ENCODE results near the gene GABRA5.
"Not testable (repeated sequence)": the region's sequence is repeated elsewhere in the genome, so short reads cannot be mapped to it uniquely, and the experiment has no call there.

Gene GABRA5

DNA sequence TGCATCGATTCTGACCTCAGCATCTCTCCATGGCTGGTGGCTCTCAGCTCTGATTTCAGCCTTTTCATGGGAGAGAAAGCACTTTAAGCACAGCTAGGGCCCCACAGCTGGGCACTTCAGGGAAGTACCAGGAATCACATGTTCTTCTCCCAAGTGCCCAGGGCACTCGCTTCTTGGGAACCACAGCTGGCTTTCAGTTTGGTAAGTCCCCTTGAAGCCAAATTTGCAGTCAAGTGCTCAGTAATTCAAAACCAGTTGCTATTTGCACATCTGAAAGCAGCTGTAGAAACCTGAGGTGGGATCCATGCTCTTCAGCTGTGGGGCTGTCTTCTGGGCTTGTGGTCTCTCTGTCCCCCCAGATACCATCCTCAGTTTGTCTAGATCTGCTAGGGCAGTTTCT is 12.8 kb downstream of the GABRA5 start:
- DNase-seq, result no peak

DNA sequence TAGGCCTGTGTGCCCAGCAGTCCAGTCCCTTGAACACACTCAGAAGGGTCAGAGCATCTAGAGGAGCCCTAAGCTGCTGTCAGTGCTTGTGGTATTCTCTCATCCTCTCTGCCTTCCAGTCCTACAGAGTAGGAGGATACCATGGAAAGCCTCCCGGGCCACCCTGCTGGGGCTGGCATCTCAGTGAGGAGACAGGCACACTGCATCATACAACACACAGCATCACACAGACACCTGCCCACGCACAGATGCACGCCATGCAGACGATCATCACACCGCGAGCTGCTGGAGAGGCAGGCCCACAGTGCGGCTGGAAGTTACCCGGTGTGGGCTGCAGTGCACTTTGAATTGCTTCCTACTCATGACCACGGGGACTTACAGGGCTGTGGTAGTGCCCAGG is 15.2 kb downstream of the GABRA5 start:
- DNase-seq, result no peak

DNA sequence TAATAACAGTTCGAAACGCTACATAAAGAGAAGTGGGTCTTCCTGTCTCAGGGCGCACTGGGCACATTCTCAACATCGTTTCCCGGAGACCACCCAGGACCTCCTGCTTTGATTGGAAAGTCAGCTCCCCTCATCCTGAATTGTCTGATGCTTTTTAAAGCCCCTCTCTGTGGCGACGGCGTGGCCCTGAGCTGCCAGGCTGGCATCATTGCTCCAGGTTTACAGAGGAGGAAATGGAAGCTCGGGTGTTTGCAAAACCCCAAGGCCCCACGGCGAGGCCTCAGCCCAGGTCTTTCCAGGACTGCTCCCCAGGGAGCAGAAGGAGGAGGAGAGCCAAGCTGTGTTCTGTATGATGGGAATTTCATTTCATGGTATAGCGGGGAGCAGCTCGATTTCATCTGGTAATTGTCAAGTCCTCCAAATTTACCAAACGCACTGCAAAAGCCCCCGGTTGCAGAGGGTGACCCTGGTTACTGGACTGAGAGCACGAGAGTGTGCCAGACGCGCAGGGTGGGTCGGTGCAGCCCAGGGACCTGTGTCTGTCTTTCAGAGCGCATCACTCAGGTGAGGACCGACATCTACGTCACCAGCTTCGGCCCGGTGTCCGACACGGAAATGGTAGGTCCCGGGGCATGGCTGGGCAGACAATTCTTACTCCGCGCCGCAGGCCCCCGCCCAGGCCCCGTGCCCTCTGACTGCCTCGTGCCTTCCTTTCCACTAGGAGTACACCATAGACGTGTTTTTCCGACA is 15.9 kb downstream of the GABRA5 start:
- no peak for DNase-seq

GRCh38 chr15:26883466-26883865 is 16.6 kb downstream of the GABRA5 start:
- no peak for DNase-seq

- no peak for DNase-seq
Observed at GRCh38 chr15:26886566-26886965, 19.7 kb downstream of the GABRA5 start.

- peak; percentile 62 for DNase-seq
Observed at GRCh38 chr15:26887926-26888666, 21.2 kb downstream of the GABRA5 start.

- DNase-seq, result no peak
Observed at GRCh38 chr15:26888761-26889160, 21.9 kb downstream of the GABRA5 start.

- DNase-seq, result peak; percentile 71
Observed at GRCh38 chr15:26889298-26889898, 22.5 kb downstream of the GABRA5 start.

DNA sequence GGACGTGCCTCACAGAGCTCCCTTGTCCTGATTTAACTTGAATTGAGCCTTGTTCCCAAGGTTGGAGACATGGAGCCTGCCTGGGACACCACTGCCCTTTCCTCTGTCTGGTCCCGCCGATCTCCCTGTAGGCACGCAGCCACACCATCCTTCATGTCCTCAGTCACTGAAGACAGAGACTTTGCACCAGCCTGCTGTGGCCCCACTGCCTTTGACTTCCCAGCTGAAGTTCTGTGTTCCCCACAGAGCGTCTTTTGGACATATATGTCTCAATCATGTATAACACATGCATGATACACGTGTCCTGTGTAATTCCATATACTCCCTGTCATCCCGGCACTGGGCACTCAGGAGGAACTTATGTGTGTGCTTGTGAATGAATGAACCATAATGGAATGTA is 23.6 kb downstream of the GABRA5 start:
- no peak for DNase-seq

- no peak for DNase-seq
Observed at GRCh38 chr15:26890988-26891387, 24.1 kb downstream of the GABRA5 start.

DNA sequence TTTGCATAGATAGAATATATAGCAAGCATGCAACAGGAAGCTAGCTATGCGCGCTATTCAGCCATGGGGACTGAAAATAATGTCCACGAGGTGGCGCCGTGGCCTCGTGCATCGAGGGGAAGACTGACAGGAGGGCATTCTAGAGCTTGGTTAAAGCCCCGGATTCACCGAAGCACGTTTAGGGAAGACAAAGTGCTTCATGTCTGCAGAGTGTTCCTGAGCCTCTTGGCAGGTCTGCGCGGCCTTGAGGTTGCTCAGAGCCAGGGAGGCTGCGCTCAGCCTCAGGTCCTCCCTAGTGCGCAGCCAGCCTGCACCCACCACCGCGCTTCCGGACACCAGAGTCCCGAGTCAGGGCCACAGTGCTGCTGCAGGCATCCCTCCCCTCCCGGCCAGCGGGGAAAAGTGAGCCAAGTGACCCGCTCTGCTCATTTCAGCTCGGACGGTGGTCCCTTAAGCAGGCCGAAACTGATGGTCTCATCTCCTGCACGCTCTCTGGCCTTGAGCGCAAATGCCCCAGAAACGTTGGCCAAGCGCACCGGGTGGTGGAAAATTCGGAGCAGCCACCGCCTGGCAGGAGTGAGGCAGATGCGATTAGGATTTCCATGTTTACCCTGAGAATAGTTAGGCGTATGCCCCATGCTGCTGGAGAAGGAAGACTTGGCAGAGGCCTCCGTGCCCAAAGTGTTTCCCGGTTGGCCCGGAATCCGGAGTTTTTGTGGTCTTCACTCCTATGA is 24.8 kb downstream of the GABRA5 start:
- DNase-seq, result peak; percentile 80

- no peak for DNase-seq
Observed at GRCh38 chr15:26892182-26892518, 25.3 kb downstream of the GABRA5 start.

GRCh38 chr15:26892678-26893077 is 25.8 kb downstream of the GABRA5 start:
- DNase-seq, result no peak

- DNase-seq, result no peak
Observed at GRCh38 chr15:26893351-26894065, 26.6 kb downstream of the GABRA5 start.

DNA sequence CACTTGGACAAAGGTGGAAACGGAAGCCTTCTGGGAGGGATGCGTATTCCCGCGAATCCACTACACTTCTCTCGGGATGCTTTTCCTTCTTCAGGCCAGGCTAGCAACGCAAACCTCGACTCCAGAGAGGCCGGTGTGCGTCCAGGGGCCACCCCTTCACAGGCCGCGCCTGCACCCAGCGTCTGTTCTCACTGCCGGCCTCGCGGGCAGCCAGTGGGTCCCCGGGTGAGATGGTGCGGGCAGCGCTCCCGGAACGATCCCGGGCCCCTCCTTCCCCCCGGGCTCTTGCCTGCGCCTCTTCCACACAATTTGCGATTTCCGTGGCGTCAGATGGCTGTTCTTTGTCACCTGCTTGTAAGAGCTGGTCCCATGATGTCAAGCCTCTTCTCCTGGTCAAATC is 27.3 kb downstream of the GABRA5 start:
- DNase-seq, result no peak

DNA sequence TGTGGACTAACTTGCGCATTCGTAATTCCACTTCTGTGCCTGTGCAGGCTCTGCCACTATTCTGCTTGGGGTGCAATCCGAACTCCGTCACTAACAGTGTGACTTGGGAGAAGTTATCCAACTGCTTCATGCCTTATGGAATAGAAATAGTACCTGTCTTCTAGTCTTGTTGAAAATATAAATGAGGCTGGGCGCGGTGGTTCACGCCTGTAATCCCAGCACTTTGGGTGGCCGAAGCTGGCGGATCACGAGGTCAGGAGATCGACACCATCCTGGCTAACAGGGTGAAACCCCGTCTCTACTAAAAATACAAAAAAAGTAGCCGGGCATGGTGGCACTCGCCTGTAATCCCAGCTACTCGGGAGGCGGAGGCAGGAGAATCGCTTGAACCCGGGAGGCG is 28.5 kb downstream of the GABRA5 start:
- not testable (repeated sequence) for DNase-seq

- no peak for DNase-seq
Observed at GRCh38 chr15:26899658-26900057, 32.8 kb downstream of the GABRA5 start.

DNA sequence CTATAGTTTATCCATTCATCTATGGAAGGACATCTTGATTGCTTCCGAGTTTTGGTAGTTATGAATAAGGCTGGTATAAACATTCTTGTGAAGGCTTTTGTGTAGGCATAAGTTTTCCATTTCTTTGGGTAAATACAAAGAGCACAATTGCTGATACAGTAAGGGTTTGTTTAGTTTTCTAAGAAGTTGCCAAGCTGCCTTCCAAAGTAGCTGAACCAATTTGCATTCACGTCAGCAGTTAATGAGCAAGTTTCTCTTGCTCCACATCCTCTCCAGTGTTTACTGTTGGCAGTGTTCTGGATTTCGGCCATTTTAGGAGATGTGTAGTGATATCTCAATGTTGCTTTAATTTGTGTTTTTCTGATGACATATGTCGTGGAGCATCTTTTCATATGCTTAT is 34.2 kb downstream of the GABRA5 start:
- no peak for DNase-seq

DNA sequence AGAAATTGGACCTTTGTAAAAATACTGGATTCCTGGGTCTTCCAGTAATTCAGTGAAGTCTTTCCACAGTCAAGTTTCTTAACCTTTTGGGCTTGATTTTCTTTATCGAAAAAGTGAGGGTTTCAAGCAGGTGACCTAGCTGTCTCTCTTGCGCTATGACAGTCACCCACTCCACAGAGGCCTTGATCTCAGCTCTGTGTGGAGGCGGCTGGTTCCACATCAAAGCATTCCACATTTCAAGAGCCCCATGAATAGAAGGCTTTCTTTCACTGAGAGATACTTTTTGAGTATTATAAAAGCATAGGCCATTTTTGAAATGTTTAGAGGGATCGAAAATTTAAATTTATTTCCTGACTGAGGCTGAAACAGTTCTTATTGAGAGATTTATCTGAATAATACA is 43.9 kb downstream of the GABRA5 start:
- no peak for DNase-seq

DNA sequence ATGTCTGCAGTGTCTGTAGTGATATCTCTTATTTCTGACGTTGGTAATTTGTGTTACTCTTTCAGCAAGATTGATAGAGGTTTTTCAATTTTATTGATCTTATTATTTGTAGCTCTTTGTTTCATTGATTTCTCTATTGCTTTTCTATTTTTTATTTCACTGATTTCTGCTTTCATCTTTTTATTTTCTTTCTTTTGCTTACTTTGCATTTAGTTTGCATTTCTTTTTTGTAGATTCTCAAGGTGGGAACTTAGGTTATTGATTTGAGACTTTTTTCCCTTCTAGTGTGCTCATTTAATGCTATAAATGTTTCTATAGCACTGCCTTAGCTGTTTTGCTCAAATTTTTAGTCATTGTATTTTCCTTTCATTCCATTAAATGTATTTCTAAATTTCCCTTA is 54.6 kb downstream of the GABRA5 start:
- DNase-seq, result no peak

DNA sequence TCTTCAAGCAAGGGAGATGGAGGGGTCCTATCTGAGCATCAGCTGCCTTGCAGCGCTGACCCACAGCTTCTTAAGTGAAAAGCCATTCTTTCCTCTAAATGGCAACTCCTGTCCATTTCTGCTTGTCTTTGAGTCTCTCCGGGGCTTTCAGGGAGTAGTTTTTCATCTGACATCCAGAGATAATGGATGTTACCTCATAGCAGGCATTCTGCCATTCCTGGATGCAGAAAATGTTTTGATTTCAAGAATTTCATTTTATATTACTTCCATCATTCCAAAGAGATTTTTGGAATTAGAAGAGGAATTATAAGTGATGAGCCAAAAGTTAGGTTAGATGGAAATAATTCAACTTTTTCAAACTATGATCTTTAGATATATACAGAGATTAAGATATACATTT is 59.2 kb downstream of the GABRA5 start:
- peak; percentile 5 for DNase-seq

DNA sequence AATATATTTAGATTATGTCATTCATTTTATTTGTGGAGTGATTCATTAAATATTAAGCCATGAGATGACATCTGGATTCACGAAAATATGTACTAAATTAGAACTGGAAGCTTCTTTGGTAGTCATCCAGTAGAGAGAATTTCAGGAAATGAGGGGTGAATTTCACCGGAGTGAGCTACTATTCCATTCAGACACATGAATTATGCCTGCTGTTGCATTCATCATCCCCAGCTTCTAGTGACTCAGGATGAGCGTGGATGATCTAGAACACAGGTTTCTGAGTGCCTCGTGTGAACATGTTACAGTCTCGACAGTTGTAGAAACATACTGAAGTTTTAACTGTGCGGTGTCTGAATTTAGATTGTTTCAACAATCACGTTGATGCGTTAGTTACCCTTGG is 61.2 kb downstream of the GABRA5 start:
- DNase-seq, result peak; percentile 72

GRCh38 chr15:26929588-26929987 is 62.7 kb downstream of the GABRA5 start:
- DNase-seq, result no peak
